SU-DHL-6 (cell line): ENCODE results near the gene PGM2.

ENCODE experiments used
- CTCF ChIP-seq: fragments of 200-600 bp; sonication (generic); IDR thresholded peaks from one replicate; pipeline ENCODE4 v1.5.1; 2017; ENCODE audit warnings: antibody characterized with exemption, mild to moderate bottlenecking, low read length, moderate library complexity; ENCODE audit not compliant: insufficient read depth, poor library complexity, severe bottlenecking
- EZH2phosphoT487 ChIP-seq: fragments of 200-600 bp; sonication (generic), shearing (Covaris generic); conservative IDR thresholded peaks from 2 replicates; pipeline ENCODE4 v1.6.1; 2018; ENCODE audit warnings: mild to moderate bottlenecking, antibody characterized with exemption, low read length, moderate library complexity, mixed read lengths

- no peak for TF ChIP-seq CTCF
- no peak for TF ChIP-seq EZH2phosphoT487
Measured at GRCh38 chr4:37797923-37798322, 28.6 kb upstream of the PGM2 start.
